HPDE6-E6E7 (cell line): Measurements from ENCODE around the gene FRA10AC1.

Experiments used
- DNase-seq: peaks from one replicate; pipeline ENCODE4 v3.0.0; 2011; ENCODE audit warnings: missing footprints; ENCODE audit errors: extremely low spot score

The FRA10AC1 gene, protein sequence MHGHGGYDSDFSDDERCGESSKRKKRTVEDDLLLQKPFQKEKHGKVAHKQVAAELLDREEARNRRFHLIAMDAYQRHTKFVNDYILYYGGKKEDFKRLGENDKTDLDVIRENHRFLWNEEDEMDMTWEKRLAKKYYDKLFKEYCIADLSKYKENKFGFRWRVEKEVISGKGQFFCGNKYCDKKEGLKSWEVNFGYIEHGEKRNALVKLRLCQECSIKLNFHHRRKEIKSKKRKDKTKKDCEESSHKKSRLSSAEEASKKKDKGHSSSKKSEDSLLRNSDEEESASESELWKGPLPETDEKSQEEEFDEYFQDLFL

DNA sequence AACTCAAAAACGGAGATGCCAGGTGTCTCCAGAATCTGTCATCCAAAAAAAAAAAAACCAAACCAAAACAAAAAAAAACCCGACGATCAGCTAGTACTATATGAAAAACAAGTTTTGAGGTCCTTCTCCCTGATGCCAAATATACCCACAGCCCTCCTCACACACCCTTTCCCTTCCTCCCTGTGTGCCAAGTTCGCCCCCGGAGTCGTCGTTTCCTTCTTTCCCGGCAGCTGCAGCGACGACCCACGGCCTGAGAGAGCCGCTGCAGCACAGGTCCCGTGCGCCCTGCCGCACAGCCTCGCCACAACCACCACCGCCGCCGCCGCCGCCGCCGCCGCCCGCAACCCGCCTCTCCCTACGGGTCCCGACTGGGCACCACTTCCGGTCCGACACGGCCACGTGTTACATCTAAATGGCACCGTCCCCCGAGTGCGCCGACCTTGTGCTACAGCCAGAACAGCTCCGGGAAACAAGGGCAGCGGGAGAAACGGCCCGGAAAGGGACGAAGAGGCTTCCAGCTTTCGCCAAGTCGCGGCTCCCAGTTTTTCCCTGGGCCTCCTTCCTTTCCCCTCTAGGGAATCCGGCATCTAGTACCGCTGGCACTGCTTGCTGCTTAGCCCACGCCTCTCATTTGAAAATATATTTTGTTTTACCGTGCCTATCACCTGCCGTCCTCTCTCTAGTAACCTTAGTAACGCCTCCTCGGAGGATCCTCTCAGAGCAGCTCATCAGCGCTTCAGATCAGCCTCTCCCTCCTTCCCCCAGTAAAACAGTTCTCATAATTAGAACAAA, at the start of gene FRA10AC1:
Gene FRA10AC1, minus strand, starts transcription at position 383 of the 792 bp plus-strand sequence. CDS start 2,486 bp downstream, outside the sequence.
- peak; percentile 83 for DNase-seq

DNA sequence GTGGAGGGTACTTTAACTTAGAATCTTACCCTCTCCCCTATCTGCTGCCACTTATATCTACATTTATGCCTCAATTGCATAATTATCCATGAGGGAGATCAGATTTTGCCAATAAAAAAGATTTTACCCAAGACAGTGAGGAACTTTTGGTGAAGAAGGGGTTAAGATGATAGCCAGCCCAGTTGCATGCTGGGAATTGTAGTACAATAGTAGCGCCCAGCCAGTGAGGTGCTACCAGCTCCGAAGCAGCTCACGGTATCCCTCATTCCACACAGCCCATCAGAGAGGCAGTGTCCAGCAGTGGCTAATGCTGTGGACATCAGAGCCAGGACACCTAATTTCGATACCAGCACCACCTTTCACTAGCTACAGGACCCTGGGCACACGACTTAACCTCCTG, 49.4 kb upstream of the FRA10AC1 start:
- DNase-seq: peak; percentile 32

DNA sequence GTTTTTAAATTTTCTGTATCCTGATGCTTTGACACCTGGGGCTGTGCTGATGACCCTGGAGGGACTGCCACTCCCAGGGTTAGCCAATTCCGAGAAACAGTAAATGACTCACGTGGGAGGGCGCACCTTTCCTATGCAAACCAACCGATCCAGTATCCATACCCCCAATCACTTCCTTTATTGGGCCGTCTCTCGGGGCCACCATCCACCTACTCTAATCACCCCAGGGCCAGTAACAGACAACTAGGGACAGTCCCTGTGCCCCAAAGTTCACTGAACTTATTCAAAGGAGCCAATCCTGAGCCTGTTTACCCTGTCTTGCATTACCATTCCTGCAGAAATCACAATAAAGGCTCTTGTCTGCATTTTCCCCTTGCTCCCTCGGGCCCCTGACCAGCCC, 48.7 kb upstream of the FRA10AC1 start:
- no peak for DNase-seq

DNA sequence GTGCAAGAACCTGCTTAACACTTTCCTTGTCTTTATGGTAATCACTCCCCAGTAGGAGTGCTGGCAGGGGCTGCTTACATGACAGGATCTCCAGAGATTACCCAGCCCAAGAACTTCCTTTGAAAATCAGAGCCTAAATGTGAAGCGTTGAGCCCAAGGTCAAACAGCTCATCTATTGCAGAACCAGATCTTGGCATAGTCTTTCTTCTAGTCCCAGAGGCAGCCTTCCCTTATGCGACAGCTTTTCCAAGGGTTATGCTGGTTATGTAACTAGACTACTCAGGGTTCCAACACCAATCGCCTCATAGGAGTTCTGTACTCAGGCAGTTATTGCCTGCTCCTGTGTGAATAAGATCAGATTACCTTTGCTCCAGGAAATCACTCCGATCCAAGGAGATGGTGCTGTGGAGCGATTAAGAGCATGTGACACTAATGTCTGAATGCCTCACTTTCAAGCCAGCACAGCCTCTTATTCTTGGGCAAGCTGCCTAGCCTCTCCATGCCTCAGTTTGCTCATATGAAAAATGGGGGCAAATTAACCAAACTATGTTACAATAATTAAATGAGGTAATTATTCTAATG, 46.9 kb upstream of the FRA10AC1 start:
- DNase-seq: no peak

DNA sequence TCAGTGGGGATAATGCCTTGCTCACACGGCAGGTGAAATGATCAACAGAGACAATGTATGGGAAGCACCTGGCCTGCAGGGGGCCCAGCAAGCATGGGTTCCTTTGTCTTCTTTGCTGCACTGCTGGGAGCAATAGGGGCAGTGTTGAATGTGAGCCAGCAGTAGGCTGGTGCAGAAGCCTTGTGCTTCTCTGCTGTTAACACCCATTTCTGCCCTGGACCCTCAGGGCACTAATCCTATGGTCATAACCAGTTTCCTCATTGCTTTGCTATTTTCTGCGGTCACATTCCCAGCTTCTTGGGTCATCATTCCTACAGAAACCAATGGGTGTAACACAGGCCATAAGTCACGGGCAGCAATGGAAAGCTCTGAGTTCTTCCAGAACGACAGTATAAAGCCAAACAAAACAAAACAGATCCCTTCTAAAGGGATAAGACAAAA, 44.5 kb upstream of the FRA10AC1 start:
- DNase-seq: peak; percentile 87

DNA sequence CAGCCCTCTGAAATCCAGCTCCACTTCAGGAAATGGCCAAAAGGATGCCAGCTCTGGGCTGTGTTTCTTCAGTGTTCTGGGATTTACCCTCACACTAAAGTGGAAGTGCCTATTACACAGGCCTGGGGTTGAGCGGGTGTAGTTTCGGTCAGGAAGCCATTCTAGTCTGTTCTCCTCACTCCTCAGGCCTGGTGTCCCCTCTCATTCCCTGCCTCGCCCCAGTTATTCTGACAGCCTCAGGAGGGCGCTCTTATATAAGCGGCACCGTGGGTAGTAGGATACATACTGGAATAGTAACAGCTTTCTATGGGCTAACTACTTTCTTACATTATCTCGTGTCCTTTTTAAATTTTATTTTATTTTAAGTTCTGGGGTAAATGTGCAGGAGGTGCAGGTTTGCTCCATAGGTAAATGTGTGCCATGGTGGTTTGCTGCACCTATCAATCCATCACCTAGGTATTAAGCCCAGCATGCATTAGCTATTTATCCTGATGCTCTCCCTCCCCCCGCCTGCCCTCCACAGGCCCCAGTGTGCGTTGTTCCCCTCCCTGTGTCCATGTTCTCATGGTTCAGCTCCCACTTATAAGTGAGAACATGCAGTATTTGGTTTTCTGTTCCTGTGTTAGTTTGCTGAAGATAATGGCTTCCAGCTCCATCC, 43.1 kb upstream of the FRA10AC1 start:
- DNase-seq: no peak

DNA sequence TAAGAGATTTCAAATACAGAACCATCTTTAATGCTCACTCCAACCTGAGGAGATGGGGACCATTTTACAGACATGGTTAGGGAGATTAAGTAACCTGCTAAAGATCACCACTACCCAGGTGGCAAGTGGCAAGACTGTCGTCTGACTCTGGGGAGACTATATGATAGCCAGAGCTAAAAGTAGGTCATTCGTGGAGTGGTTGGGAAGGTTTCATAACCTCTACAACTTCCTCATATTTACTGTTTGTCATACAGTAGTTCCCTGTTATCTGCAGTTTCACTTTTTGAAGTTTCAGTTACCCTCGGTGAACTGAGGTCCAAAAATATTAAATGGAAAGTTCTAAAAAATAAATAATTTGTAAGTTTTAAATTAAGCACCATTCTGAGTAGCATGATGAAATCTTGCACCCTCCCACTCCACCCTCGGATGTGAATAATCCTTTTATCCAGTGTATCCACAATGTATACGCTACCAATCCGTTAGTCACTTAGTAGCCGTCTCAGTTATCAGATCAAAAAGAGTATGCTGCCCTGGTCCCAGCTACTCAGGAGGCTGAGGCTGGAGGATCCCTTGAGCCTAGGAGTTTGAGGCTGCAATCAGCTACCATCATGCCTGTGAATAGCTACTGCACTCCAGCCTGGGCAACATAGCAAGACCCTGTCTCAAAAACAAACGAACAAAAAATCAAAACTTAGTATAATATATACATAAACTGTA, 40.4 kb upstream of the FRA10AC1 start:
- no peak for DNase-seq

DNA sequence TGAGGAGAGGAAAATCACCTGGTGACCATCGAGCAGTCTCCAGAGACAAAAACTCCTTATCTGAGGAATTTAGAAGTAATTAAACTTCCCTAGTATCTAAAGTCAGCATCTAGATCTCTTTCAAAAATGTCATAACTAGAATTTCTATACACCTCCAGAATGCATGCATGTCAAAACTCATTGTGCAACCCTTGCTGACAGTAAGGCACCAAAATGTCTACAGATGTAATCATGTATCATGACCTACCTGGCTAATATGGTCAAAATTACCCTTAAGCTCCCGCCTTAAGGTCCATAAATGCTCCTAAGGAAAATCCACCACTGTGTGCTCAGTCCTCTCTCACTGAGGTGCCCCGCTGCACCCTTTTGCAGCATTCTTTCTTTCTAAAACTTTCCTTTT, 39.0 kb upstream of the FRA10AC1 start:
- DNase-seq: no peak

DNA sequence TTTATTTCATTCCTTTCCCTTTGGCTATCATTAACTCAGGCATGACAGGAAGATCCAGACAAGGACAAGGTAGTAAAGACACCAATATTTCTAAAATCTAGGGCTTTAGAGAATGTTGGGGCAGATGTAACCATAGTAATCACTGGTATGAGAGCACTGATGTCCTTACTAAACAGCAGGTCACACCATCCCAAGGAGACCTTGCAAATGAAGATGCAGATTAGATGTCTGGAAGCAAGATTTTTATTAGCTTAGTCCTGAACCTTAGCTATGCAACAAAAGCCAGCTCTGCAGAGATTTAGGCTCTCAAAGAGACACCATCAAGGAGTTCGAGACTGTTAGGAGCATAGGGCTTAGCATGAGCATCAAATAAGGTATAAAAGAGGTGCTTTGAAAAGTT, 23.6 kb upstream of the FRA10AC1 start:
- no peak for DNase-seq

DNA sequence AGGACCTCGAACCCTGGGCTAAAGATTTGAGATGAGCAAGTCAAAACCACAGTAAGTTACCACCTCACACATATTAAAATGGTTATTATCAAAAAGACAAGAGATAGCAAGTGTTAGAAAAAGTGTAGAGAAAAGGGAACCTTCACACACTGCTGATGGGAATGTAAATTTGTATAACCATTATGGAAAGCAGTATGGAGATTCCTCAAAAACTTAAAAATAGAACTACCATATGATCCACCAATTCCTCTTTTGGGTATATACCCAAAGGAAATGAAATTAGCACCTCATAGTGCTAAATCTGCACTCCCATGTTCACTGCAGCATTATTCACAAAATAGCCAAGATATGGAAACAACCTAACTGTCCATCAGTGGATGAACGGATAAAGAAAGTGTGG, 20.8 kb upstream of the FRA10AC1 start:
- no peak for DNase-seq

DNA sequence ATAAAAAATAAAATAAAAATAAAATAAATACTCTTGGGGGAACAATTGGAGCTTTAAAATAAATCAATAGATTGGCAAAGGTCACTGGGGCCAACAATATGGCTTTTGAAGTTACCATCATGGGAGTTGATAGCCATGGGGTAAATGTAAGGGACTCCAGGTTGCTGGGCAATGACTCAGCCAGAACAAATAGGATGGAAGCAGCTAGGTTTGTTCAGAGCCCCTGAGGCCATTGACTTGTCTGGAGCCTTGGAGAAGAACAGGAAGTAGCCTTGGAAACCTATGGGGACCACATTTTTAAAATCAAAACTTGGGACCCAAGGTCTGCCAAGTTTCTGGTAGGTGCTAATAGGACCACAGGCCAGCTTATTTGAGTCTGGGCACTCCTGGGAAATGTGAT, 20.2 kb upstream of the FRA10AC1 start:
- DNase-seq: no peak

DNA sequence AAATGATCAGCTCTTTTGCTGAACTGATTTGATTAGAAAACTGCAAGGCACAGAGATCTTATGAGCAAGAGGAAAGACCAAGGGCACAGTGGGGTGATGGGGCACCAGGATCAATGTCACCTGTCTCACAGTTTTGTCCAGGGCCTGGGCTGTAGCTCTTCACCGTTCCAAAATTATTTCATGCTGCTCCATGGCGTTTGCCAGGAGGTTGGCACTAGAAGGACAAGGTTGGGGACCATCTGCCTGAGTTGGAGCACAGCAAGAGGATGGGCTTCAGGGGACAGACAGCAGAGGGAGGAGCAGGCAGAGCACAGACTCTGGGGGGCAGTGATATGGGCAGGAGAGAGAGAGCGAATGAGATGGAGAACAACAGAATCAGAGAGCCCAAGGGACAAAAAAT, 17.5 kb upstream of the FRA10AC1 start:
- no peak for DNase-seq

DNA sequence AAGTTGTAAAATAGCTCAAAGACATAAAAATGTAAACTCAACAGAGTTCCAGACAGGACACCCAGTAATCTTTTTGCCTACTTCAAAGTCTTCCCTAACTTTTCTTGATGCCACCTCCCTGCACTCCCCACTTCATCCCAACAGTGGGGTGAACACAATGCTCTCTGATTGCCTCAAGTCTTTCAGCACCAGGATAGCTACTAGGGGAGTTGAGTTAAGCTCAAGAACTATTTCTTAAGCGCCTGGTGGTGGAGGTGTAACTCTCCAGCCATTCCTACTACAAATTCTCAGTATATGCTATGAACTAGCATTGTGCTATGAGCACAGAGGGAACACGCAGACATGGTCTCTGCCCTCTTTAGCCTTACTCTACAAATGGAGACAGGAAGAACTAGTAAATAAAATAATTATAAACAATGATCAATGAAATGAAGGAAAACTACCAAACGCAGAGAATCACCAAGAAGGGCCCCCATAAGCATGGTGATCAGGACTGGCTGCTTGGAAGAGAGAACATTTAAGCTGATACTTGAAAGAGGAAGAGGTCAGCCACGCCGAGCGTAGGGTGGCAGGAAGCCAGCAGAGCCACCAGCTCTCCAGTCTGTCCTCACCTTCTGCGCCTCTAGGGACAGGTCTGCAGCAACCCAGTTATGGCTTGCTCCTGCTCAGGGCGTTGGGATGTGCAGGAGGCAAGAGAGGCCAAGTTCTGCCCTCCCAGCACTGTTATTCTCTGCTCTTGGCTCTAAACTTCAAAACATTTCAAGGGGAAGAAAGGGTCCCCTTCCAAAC, 16.7 kb upstream of the FRA10AC1 start:
- DNase-seq: no peak

DNA sequence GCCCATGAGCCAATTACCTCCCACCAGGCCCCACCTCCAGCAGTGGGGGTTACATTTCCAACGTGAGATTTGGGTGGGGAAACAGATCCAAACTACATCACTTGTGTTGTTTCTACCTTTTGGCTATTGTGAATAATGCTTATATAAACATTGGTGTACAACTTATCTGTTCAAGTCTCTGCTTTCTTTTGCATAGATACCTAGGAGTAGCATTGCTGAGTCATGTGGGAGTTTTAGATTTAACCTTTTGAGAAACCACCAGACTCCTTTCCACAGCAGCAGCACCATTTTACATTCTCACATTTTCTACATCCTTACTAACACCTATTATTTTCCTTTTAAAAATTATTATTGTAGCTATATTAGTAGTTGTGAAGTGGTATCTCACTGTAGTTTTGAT, 14.4 kb upstream of the FRA10AC1 start:
- no peak for DNase-seq

DNA sequence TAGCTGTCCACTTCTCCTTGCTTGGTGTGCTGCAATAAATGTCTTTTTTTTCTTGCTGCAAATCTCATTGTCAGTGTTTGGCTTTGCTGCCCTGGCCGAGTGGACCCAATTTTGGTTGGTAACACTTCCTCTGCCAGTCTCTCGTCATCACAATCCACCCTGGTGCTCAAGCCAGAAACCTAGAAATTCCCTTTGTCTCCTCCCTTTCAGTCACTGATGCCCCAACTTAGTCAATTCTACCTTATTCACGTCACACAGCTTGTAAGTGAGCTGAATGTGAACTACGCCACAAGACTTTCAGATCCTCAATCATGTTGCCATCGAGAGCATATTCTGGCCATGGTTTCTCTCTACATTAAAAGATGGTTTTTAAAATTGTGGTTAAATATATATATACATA, 13.0 kb upstream of the FRA10AC1 start:
- no peak for DNase-seq

DNA sequence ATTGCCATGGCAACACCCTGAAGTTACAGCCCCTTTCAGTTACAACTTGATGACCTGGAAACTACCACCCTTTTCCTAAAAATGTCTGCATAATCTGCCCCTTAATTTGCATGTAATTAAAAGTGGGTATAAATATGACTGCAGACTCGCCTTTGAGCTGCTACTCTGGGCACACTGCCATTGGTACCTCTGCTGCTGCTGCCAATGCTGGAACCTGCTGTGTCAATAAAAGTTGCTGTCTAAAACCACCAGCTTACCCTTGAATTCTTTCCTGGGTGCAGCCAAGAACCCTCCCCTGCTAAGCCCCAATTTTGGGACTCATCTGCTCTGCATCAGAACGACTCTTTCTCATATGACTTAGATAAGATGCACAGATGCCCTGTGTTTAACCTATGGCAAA, 10.2 kb upstream of the FRA10AC1 start:
- no peak for DNase-seq

DNA sequence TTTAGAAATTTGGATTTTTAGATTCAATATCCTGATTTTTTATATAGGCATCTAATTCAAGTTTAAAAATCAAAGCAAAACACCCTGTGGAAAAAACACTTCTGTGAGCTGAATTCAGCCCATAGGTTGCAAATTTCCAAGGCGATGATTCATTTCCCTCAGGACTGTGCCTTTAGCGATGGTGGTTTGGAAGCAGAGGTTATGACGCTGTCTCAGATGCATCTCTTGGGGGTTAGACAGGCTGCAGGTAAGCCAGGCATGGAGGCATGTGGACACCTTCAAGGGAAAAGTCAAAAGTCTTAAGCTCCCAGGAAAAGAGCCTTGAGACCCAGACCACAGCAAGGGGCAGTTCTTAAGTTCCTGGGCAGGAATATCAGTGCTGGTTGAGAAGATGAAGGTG, 9.5 kb upstream of the FRA10AC1 start:
- DNase-seq: no peak

DNA sequence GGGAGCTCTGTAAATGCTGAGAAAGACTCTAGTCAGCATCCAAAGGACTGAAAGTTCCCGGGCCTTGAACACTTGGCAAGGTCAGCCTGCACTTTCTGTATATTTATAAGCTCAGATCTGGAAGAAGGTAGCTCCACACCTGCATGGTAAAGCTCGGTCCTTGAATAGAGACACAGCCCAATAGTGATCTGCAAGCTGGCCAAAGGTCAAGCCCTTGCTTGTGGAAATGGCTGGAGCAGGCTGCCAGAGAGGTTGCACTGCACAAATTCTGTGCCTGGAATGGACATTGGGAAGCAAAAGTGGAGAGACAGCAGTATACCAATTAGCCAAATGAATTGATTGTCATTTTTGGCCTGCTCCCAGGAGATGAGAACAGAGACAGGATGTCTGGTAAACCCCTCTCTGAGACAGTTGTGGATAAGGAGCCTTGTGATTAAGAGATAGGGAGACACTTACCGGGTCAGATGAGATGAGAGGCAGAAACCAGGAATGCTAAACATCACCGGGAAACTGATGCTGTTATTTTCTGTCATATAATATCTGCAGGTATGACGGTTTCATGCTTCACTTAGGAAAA, 8.0 kb upstream of the FRA10AC1 start:
- no peak for DNase-seq

DNA sequence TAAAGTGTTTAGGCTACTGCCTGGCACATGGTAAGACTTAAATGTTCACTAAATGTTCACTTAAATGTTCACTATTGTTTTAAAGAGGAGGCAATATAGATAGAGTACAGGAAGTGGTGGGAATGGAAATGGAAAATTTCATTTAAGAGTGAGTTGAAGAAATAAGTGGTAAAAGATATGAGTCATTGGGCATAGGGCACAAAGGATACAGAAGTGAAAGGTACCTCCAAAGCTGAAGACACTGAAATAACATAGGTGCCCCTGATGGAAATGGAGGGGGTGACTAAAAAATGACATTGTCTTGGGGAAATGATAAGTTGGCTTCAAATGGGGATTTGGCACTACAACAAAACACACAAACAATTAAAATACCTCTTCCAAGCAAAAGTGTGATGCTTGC, 5.2 kb upstream of the FRA10AC1 start:
- no peak for DNase-seq

DNA sequence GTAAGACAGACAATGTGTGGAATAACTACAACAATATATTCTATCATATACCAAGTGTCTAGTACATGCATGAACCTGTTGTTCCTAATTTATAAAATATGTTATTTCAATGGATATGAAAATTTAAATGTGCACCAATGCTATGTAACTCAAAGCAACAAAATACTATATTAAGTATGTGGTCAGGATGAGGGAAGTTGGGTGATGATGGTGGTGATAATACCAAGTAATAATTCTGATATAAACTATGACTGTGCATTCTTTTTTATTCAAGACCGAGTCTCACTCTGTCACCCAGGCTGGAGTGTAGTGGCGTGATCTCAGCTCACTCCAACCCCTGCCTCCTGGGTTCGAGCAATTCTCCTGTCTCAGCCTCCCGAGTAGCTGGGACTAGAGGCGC, 2.1 kb upstream of the FRA10AC1 start:
- DNase-seq: no peak

DNA sequence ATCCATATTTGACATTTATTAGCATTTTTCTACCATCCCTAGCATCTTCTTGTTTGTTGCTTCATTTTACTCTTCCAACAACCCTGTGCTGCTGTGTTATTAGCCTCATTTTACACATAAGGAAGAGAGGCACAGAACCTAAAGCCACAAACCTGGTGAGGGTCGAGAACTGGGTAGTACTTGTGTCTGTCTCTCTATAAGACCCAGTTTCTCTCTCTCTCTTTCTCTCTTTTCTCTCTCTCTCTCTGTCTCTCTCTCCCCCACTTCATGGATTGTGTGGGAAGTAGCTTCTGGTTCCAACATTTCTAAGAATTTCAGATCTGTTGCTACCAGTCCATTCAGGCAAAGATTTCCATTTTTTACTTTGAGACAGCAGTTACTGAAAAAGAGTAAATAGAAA, 1.4 kb upstream of the FRA10AC1 start:
- DNase-seq: no peak
